ENCODE measurements around the gene COX7A2L. TPM values are rescaled to one million over a fixed set of nuclear protein-coding genes. Genes with fewer than 3 reads are reported as not detected.
A peak's percentile ranks its signal among the peaks of the same experiment; 100 is the strongest.
"Not testable (repeated sequence)": the region's sequence is repeated elsewhere in the genome, so short reads cannot be mapped to it uniquely, and the experiment has no call there.

Gene COX7A2L
- total RNA-seq, 4 donors from 2014 or later: 85.3 to 131 (median 113) TPM

- Histone ChIP-seq H3K36me3 (peaks cover 0 to 65% of the 10 kb centered on the region in 2 donors), H3K9me3 (no peaks in the 10 kb centered on the region), H3K27me3 (no peaks in the 10 kb centered on the region), H3K4me3 (no peak overlapping the region), H3K4me1 (peaks cover 0 to 11% (median 0%) of the 10 kb centered on the region in 3 donors), H3K27ac (no peak overlapping the region)
- TF ChIP-seq POLR2AphosphoS5 (IDR thresholded peaks at IDR 0.05) (no peak), EP300 (IDR thresholded peaks at IDR 0.05) (no peak), POLR2A (IDR thresholded peaks at IDR 0.05) (no peak)
- TF ChIP-seq, protein P1, sequence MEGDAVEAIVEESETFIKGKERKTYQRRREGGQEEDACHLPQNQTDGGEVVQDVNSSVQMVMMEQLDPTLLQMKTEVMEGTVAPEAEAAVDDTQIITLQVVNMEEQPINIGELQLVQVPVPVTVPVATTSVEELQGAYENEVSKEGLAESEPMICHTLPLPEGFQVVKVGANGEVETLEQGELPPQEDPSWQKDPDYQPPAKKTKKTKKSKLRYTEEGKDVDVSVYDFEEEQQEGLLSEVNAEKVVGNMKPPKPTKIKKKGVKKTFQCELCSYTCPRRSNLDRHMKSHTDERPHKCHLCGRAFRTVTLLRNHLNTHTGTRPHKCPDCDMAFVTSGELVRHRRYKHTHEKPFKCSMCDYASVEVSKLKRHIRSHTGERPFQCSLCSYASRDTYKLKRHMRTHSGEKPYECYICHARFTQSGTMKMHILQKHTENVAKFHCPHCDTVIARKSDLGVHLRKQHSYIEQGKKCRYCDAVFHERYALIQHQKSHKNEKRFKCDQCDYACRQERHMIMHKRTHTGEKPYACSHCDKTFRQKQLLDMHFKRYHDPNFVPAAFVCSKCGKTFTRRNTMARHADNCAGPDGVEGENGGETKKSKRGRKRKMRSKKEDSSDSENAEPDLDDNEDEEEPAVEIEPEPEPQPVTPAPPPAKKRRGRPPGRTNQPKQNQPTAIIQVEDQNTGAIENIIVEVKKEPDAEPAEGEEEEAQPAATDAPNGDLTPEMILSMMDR (IDR thresholded peaks at IDR 0.05): no peak
- no peak for ATAC-seq
- 96 to 100% methylated on average over 3 to 7 of the region's 8 CpGs for WGBS, 2 donors (ENCODE audit: low coverage in 1 of 2)
These were observed 12.8 kb downstream of the COX7A2L start for GRCh38 chr2:42348113-42348805.

DNA sequence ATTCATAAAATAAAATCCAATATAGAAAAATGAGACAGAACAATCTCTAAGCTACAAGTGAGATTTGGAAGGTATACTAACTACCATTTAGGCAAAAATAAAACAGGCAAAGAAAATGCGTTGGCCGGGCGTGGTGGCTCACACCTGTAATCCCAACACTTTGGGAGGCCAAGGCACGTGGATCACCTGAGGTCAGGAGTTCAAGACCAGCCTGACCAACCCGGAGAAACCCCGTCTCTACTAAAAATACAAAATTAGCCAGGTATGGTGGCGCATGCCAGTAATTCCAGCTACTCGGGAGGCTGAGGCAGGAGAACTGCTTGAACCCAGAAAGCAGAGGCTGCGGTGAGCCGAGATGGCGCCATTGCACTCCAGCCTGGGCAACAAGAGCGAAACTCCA is 13.5 kb downstream of the COX7A2L start:
- ATAC-seq, H3K27ac ChIP-seq, H3K4me3 ChIP-seq, H3K9me3 ChIP-seq, H3K27me3 ChIP-seq: not testable (repeated sequence)
- Histone ChIP-seq H3K4me1 (peaks cover 0 to 14% (median 4%) of the 10 kb centered on the region in 3 donors), H3K36me3 (peaks cover 0 to 64% of the 10 kb centered on the region in 2 donors)
- WGBS, 2 donors (ENCODE audit: low coverage in 1 of 2): 95 to 100% methylated on average over 1 to 7 of the region's 12 CpGs

DNA sequence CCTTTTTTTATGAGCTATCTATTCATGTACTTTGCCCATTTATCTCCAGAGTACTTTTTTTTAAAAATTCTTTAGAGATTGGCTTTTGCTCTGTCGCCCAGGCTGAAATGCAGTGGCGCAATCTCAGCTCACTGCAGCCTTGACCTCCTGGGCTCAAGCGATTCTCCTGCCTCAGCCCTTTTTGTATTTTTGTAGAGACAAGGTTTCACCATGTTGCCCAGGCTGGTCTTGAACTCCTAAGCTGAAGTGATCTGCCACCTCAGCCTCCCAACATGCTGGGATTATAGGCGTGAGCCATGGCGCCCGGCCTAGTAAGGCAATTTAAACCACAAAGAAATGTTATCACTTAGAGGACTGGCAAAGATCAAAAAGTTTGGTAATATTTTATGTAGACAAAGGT is 14.2 kb downstream of the COX7A2L start:
- peaks cover 0 to 57% of the 10 kb centered on the region in 2 donors for H3K36me3 ChIP-seq
- ATAC-seq: not testable (repeated sequence)
- WGBS, 2 donors (ENCODE audit: low coverage in 1 of 2): 96 to 100% methylated on average over 3 to 6 of the region's 6 CpGs

DNA sequence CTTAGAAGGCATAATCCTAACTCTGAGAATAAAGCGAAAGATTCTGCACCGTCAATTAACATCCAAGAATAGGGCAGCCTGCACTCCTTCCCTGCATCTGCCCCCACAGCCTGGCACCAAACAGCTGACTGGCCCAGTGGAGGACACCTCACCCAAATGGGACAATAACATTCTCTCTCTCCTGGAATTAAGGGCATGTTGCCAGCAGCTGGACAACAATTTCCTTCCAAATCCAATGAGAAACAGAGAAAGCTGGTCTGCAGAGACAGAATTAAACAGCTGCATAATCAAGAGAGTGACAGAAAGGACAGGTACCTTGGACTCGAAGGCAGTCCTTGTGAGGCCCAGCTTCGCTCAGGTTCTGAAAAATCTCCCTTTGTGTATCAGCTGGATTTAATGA is 15.0 kb downstream of the COX7A2L start:
- Histone ChIP-seq H3K4me3 (no peak overlapping the region), H3K9me3 (no peaks in the 10 kb centered on the region), H3K27ac (no peak overlapping the region), H3K36me3 (peaks cover 0 to 53% of the 10 kb centered on the region in 2 donors), H3K27me3 (no peaks in the 10 kb centered on the region), H3K4me1 (peaks cover 0 to 29% (median 9%) of the 10 kb centered on the region in 3 donors)
- no peak for ATAC-seq
- TF ChIP-seq, protein P1 (IDR thresholded peaks at IDR 0.05): no peak
- no peak for TF ChIP-seq EP300 (IDR thresholded peaks at IDR 0.05)
- TF ChIP-seq POLR2A (IDR thresholded peaks at IDR 0.05): no peak
- no peak for TF ChIP-seq POLR2AphosphoS5 (IDR thresholded peaks at IDR 0.05)
- WGBS, 2 donors (ENCODE audit: low coverage in 1 of 2): 77 to 83% methylated on average over 3 to 4 of the region's 4 CpGs

More for the DNA sequence above, 14.2 kb downstream of the COX7A2L start:
- H3K27me3 ChIP-seq, H3K4me3 ChIP-seq, H3K9me3 ChIP-seq, H3K27ac ChIP-seq: not testable (repeated sequence)
- H3K4me1 ChIP-seq: peaks cover 0 to 20% (median 8%) of the 10 kb centered on the region in 3 donors

- ATAC-seq: no peak
- peaks cover 0 to 67% of the 10 kb centered on the region in 2 donors for H3K36me3 ChIP-seq
These were observed 18.2 kb downstream of the COX7A2L start for GRCh38 chr2:42342795-42343241.

More at GRCh38 chr2:42342795-42343241, 18.2 kb downstream of the COX7A2L start:
- no peak for TF ChIP-seq POLR2A (IDR thresholded peaks at IDR 0.05)
- TF ChIP-seq, protein P1 (IDR thresholded peaks at IDR 0.05): no peak
- TF ChIP-seq POLR2AphosphoS5 (IDR thresholded peaks at IDR 0.05): no peak
- WGBS, 2 donors (ENCODE audit: low coverage in 1 of 2): 39 to 80% methylated on average over 2 of the region's 11 CpGs
- Histone ChIP-seq H3K4me1 (peaks cover 0 to 29% (median 9%) of the 10 kb centered on the region in 3 donors), H3K27ac (peak overlapping the region in 2 of 4 donors; percentile 10 to 39), H3K9me3 (no peaks in the 10 kb centered on the region), H3K4me3 (no peak overlapping the region), H3K27me3 (no peaks in the 10 kb centered on the region)

Measured in gastroesophageal sphincter (tissue), 4 donors.